NAMALWA (cell line): Measurements from ENCODE around the gene SAMD14.

Experiments used
- DNase-seq: peaks from one replicate; pipeline ENCODE4 v3.0.0-alpha.2; 2015; ENCODE audit warnings: low spot score

SAMD14 gene

GRCh38 chr17:50129728-50130558 lies at the start of gene SAMD14:
SAMD14 (minus strand) TSS chr17:50130160; CDS start chr17:50124959, 5,201 bp downstream.
- DNase-seq, result no peak

- peak; percentile 77 for DNase-seq
Measured at GRCh38 chr17:50177983-50178834, 48.2 kb upstream of the SAMD14 start.

DNA sequence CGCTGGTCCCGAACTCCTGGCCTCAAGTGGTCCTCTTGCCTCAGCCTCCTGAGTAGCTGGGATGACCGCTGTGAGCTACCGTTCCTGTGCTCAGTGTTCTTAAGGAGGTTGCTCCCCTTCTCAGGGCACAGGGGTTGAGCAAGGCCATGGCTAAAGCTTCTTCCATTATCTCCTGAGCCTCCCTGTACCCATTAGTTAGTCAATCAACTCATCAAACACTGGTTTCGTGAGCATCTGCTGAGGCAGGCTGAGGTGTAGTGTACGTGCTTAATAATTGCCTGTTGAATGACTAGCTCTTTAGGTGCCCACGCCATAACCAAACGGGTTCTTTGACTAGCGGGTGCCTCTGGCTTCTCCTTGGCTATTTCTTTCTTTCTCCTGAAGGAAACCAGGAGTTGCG lies 47.5 kb upstream of the SAMD14 start:
- no peak for DNase-seq

- no peak for DNase-seq
Measured at GRCh38 chr17:50176559-50177357, 46.8 kb upstream of the SAMD14 start.

DNA sequence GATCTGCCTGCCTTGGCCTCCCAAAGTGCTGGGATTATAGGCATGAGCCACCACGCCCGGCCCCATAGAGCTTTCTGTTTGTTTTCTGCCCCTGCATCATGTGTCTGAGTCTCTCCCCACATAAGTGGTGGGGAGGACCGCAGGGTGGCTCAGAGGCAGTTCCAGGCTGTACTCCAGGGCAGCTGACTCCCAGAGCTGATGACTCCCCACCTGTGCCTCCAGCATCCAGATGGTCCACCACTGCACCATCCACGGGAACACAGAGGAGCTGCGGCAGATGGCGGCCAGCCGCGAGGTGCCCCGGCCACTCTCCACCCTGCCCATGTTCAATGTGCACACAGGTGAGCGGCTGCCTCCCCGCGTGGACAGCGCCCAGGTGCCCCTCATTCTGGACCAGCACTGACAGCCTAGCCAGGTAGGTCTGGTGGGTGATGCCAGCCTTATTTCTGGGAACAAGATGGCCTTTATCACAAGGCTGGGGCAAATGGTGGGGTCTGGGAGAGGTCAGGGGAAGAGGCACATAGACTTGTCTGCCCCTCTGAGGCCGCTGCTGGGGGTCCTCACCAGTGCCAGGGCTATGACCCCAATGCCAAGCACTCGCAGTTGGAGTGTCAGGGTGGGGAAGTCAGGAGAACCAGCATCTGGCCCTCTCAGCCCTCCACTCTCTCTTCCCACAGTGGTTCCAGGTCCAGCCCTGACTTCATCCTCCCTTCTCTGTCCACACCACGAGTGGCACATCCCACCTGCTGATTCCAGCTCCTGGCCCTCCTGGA lies 45.3 kb upstream of the SAMD14 start:
- no peak for DNase-seq

GRCh38 chr17:50174444-50174843 lies 44.5 kb upstream of the SAMD14 start:
- DNase-seq, result no peak

- DNase-seq, result no peak
Measured at GRCh38 chr17:50173335-50173941, 43.5 kb upstream of the SAMD14 start.

DNA sequence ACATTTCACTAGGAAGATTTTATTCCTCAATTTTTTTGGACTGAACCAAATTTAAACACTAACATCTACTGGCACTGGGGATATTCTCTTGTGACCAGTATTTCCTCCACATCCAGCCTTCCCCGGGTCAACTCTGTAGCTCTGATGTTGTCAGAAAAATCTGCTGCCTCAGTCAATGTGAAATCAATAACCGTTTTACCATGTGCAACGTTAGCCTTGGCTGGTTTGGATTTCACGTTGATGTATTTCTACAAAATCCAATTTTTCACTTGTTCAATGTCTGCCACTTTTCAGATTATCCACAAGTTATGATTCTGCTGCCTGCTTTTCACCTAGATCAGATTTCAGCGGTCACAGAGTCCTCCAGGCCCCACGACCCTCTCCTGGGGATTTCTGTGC lies 43.0 kb upstream of the SAMD14 start:
- DNase-seq, result no peak

DNA sequence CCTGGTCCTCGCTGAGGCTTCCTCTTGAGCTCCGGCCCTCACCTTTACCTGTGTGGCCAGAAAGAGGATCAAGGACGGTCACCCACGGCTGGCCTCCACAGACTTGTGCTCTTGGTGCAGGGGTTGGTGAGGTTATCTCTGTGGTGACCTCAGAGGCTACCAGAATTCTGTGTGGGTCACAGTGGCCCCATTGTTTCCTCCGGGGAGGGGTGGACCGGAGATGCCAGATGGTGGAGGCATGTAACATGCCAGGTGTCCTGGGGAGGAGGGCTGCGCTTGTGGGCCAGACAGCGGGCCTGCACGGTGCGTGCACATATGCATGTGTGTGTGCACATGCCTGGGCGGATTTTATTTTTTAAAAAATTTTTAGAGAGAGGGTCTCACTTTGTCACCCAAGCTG lies 42.2 kb upstream of the SAMD14 start:
- no peak for DNase-seq

GRCh38 chr17:50171371-50172071 lies 41.6 kb upstream of the SAMD14 start:
- no peak for DNase-seq

GRCh38 chr17:50170662-50171370 lies 40.9 kb upstream of the SAMD14 start:
- DNase-seq, result peak; percentile 46

DNA sequence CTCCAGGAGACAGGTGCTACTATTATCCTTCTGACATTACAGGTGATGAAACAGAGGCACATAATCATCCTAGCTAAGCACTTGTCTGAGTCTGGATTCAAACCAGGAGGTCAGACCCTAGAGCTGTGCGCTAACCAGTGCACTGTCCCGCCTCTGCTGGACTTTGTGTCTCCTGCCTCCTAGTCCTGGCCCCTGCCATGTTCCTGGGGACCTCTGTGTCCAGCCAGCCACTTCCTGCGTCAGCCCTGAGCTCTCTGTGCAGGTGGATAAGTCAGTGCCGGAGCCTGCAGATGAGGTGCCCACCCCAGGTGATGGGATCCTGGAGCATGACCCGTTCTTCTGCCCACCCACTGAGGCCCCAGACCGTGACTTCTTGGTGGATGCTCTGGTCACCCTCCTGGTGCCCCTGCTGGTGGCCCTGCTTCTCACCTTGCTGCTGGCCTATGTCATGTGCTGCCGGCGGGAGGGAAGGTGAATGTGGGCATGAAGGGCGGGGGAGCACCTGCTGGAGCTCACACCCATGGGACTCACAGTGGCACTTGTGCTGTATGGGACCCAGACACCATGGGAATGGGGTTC lies 40.0 kb upstream of the SAMD14 start:
- DNase-seq, result no peak

- peak; percentile 82 for DNase-seq
Measured at GRCh38 chr17:50169121-50169764, 39.3 kb upstream of the SAMD14 start.

DNA sequence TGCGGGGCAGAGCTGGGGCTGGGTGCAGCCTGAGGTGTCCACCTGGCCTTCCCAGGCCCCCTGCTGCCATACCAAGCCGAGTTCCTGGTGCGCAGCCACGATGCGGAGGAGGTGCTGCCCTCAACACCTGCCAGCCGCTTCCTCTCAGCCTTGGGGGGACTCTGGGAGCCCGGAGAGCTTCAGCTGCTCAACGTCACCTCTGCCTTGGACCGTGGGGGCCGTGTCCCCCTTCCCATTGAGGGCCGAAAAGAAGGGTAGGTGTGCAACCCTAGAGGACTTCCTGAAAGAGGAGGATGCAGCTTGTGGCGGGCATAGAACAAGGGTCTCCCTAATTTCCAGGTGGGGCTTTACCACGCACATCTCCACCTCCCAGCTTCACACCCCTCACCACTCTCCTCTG lies 38.4 kb upstream of the SAMD14 start:
- DNase-seq, result no peak

- no peak for DNase-seq
Measured at GRCh38 chr17:50167371-50167770, 37.4 kb upstream of the SAMD14 start.

GRCh38 chr17:50166518-50167181 lies 36.7 kb upstream of the SAMD14 start:
- no peak for DNase-seq

- DNase-seq, result no peak
Measured at GRCh38 chr17:50165867-50166517, 36.0 kb upstream of the SAMD14 start, which contains the start of gene SGCA. SGCA (plus strand) TSS chr17:50166005; CDS start chr17:50166041, 36 bp downstream.

DNA sequence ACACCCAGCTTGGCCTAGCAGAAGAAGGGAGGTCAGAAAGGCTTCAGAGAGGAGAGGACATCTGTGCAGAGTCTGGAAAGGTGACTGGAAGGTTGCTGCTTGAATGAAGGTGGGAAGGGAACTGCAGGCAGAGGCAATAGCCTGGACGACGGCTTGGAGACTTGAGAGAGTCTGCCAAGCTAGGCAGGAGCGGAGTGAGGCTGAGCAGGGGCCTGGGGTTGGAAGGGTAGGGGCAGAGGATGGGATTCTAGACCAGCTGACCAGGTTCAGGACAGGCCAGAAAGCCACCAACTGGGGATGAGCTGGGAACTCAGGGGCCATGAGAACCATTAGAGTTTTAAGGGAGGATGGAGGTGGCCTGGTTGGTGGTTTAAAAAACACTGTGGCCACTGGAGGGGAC lies 35.5 kb upstream of the SAMD14 start:
- no peak for DNase-seq
